ENCODE measurements around the gene PTX4.

DNA sequence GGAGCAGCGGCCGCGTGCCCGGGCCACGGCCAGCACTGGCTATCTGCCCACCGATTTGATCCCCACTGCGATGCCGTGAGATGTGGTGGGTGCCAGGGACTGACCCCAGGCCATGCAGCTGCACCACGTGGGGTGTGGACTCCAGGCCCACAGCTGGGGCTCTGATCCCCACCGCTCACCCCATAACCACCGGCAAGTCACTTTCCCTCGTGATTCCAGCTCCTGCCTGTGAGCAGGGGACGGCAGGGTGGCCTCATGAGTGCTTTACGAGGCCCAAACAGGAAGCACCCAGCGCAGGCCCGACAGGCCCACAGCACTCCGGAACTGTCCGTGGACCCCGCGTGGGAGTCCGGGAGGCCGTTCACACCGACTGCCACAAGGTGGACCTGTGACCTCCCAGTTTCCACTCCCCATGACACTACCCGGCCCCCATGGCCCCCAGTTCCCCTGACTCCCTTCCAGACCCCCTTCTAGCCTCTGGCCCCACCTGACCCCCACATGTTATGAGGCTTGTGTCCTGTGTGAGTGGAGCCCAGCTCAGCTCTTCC lies 616 bp downstream of the PTX4 start:
- TF ChIP-seq, protein P1, sequence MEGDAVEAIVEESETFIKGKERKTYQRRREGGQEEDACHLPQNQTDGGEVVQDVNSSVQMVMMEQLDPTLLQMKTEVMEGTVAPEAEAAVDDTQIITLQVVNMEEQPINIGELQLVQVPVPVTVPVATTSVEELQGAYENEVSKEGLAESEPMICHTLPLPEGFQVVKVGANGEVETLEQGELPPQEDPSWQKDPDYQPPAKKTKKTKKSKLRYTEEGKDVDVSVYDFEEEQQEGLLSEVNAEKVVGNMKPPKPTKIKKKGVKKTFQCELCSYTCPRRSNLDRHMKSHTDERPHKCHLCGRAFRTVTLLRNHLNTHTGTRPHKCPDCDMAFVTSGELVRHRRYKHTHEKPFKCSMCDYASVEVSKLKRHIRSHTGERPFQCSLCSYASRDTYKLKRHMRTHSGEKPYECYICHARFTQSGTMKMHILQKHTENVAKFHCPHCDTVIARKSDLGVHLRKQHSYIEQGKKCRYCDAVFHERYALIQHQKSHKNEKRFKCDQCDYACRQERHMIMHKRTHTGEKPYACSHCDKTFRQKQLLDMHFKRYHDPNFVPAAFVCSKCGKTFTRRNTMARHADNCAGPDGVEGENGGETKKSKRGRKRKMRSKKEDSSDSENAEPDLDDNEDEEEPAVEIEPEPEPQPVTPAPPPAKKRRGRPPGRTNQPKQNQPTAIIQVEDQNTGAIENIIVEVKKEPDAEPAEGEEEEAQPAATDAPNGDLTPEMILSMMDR (conservative IDR thresholded peaks at IDR 0.05; ENCODE audit: low read depth in 2 of 2), result no peak
- TF ChIP-seq, protein P2, sequence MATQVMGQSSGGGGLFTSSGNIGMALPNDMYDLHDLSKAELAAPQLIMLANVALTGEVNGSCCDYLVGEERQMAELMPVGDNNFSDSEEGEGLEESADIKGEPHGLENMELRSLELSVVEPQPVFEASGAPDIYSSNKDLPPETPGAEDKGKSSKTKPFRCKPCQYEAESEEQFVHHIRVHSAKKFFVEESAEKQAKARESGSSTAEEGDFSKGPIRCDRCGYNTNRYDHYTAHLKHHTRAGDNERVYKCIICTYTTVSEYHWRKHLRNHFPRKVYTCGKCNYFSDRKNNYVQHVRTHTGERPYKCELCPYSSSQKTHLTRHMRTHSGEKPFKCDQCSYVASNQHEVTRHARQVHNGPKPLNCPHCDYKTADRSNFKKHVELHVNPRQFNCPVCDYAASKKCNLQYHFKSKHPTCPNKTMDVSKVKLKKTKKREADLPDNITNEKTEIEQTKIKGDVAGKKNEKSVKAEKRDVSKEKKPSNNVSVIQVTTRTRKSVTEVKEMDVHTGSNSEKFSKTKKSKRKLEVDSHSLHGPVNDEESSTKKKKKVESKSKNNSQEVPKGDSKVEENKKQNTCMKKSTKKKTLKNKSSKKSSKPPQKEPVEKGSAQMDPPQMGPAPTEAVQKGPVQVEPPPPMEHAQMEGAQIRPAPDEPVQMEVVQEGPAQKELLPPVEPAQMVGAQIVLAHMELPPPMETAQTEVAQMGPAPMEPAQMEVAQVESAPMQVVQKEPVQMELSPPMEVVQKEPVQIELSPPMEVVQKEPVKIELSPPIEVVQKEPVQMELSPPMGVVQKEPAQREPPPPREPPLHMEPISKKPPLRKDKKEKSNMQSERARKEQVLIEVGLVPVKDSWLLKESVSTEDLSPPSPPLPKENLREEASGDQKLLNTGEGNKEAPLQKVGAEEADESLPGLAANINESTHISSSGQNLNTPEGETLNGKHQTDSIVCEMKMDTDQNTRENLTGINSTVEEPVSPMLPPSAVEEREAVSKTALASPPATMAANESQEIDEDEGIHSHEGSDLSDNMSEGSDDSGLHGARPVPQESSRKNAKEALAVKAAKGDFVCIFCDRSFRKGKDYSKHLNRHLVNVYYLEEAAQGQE (IDR thresholded peaks at IDR 0.05; ENCODE audit: unreplicated experiment), result no peak
- no peak for TF ChIP-seq POLR2AphosphoS5 (IDR thresholded peaks at IDR 0.05; ENCODE audit: low read depth)
- no peak for TF ChIP-seq EZH2 (IDR thresholded peaks at IDR 0.05; ENCODE audit: low read depth, unreplicated experiment)
- TF ChIP-seq STAT1 (IDR thresholded peaks at IDR 0.05; ENCODE audit: unreplicated experiment), result no peak
- no peak for TF ChIP-seq JUNB (IDR thresholded peaks at IDR 0.05; ENCODE audit: unreplicated experiment)
- TF ChIP-seq EZH2phosphoT487 (IDR thresholded peaks at IDR 0.05; ENCODE audit: unreplicated experiment), result no peak
- no peak for TF ChIP-seq CREB1 (CRISPR knock-in tag; IDR thresholded peaks at IDR 0.05; ENCODE audit: low read depth)
- no peak for TF ChIP-seq ZNF114 (CRISPR knock-in tag; IDR thresholded peaks at IDR 0.05)
- TF ChIP-seq NANOG (IDR thresholded peaks at IDR 0.05; ENCODE audit: borderline replicate concordance), result no peak
- TF ChIP-seq ZNF331 (CRISPR knock-in tag; IDR thresholded peaks at IDR 0.05; ENCODE audit: low read depth), result no peak
- TF ChIP-seq, protein P3, sequence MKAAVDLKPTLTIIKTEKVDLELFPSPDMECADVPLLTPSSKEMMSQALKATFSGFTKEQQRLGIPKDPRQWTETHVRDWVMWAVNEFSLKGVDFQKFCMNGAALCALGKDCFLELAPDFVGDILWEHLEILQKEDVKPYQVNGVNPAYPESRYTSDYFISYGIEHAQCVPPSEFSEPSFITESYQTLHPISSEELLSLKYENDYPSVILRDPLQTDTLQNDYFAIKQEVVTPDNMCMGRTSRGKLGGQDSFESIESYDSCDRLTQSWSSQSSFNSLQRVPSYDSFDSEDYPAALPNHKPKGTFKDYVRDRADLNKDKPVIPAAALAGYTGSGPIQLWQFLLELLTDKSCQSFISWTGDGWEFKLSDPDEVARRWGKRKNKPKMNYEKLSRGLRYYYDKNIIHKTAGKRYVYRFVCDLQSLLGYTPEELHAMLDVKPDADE (IDR thresholded peaks at IDR 0.05), result no peak
